ENCODE results near the gene GAR1. TPM values are rescaled to one million over a fixed set of nuclear protein-coding genes. Genes with fewer than 3 reads are reported as not detected.

GAR1 gene
- total and polyA plus RNA-seq, 5 donors from 2014 or later, result 9.8 to 17.4 (median 15.4) TPM

DNA sequence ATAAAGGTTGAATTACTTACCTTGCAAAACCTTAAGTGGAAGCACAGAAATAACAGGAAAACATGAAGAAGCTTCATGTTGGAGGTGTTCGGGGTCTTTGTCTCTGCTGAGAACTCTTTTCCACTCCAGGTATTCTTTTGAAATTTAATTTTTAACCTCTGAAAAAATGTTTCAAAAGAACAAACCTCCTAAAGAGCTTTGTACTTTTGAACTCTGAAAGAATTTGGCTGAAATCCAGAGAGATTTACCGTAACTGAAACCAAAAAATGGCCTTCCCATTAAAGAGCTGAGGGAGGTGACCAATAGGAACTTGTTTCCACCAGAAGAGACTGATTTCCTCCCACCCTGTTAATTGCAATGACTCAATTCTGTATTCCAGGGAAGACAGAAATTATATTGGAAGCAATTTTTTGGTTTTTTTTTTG, 13.7 kb upstream of the GAR1 start, which contains the start of gene CFI:
Gene CFI (minus strand): TSS at position 105 of the 425 bp plus-strand sequence. CDS start 28 bp downstream, at position 77.
- Mint-ChIP-seq H3K27ac (peak within 1 kb of the TSS in 1 of 3 donors; percentile 15), H3K4me3 (no peak within 1 kb of the TSS), H3K9me3 (peaks cover 0 to 6% (median 3%) of the 10 kb centered on the region in 7 donors), H3K4me1 (no peaks in the 10 kb centered on the region), H3K27me3 (peaks cover 28% of the 10 kb centered on the region), H3K36me3 (no peaks in the 10 kb centered on the region)
- H3K27ac ChIP-seq (ENCODE audit: insufficient read depth, low read length, poor library complexity, severe bottlenecking), result no peak within 1 kb of the TSS
- H3K36me3 ChIP-seq (ENCODE audit: control insufficient read depth, insufficient read depth, low read length), result no peaks in the 10 kb centered on the region
- no peak within 1 kb of the TSS for H3K4me3 ChIP-seq (ENCODE audit: low read depth, low read length)
- no peaks in the 10 kb centered on the region for H3K4me1 ChIP-seq (ENCODE audit: control insufficient read depth, insufficient read depth, low read length, poor library complexity, severe bottlenecking)
- DNase-seq (no peak), ATAC-seq (ENCODE audit: low read depth in 2 of 2) (no peak)
- no peaks in the 10 kb centered on the region for H3K9me3 ChIP-seq (ENCODE audit: control insufficient read depth in 2 of 2, low read length in 2 of 2)
- peaks cover 3% of the 10 kb centered on the region for H3K27me3 ChIP-seq (ENCODE audit: control insufficient read depth, insufficient read depth, low read length)

DNA sequence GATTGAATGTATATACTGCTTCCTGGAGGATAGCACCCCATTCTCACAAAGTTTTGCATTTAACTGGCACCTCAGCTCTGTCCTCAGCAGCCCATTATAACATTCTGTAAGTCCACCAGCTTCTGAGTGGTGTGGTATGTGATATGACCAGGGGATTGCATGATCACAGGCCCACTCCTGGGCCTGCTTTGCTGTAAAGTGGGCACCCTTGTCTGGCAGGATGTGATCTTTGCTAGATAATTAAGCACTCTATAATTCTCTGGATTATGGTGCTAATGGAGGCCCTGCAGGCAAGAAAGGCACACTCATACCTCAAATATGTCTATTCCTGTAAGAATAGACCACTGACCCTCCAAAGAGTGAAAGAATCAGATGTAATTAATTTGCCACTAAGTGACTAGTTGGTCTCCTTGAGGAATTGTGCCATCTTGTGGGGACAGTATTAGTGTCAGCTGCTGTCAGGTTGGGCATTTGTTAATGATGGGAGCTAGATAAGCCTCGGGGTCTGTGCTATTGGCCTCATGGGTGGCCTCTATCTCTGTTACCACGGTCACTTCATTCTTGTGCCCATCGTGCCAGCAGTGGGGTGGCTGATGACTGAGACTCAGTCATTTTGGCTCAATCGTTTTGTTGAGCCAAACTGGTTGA, 11.5 kb upstream of the GAR1 start:
- H3K36me3 Mint-ChIP-seq, result no peaks in the 10 kb centered on the region
- no peaks in the 10 kb centered on the region for H3K4me1 Mint-ChIP-seq
- H3K27me3 Mint-ChIP-seq, result peaks cover 25% of the 10 kb centered on the region
- Histone ChIP-seq H3K36me3 (ENCODE audit: control insufficient read depth, insufficient read depth, low read length) (no peaks in the 10 kb centered on the region), H3K4me1 (ENCODE audit: control insufficient read depth, insufficient read depth, low read length, poor library complexity, severe bottlenecking) (no peaks in the 10 kb centered on the region), H3K4me3 (ENCODE audit: low read depth, low read length) (no peak overlapping the region), H3K27me3 (ENCODE audit: control insufficient read depth, insufficient read depth, low read length) (no peaks in the 10 kb centered on the region), H3K9me3 (ENCODE audit: control insufficient read depth in 2 of 2, low read length in 2 of 2) (no peaks in the 10 kb centered on the region), H3K27ac (ENCODE audit: insufficient read depth, low read length, poor library complexity, severe bottlenecking) (no peak overlapping the region)
- ATAC-seq (ENCODE audit: low read depth in 2 of 2), result no peak
- peaks cover 0 to 1% (median 0%) of the 10 kb centered on the region in 7 donors for H3K9me3 Mint-ChIP-seq
- DNase-seq, result peak in 2 of 3 donors; percentile 29 to 59
- H3K4me3 Mint-ChIP-seq, result no peak overlapping the region
- H3K27ac Mint-ChIP-seq, result no peak overlapping the region

DNA sequence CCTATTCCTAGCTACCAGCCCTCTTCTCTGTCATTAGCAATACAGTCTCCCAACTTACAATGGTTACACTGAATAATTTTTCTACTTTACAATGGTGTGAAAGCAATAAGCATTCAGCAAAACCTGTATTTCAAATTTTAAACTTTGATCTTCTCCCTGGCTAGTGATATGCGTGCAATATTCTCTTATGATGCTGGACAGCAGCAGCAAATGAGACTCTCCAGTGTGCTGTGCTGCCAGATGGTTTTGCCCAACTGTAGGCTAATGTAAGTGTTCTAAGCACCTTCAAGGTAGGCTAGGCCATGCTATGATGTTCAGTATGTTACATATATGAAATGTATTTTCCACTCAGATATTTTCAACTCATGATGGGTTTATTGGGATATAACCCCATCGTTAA, 5.9 kb upstream of the GAR1 start:
- H3K9me3 Mint-ChIP-seq, result no peaks in the 10 kb centered on the region
- H3K4me1 ChIP-seq (ENCODE audit: control insufficient read depth, insufficient read depth, low read length, poor library complexity, severe bottlenecking), result peaks cover under 1% of the 10 kb centered on the region
- no peaks in the 10 kb centered on the region for H3K36me3 ChIP-seq (ENCODE audit: control insufficient read depth, insufficient read depth, low read length)
- H3K27ac Mint-ChIP-seq, result no peak overlapping the region
- no peaks in the 10 kb centered on the region for H3K9me3 ChIP-seq (ENCODE audit: control insufficient read depth in 2 of 2, low read length in 2 of 2)
- H3K27me3 Mint-ChIP-seq, result peaks cover 16% of the 10 kb centered on the region
- no peak overlapping the region for H3K27ac ChIP-seq (ENCODE audit: insufficient read depth, low read length, poor library complexity, severe bottlenecking)
- no peak overlapping the region for H3K4me3 Mint-ChIP-seq
- no peaks in the 10 kb centered on the region for H3K27me3 ChIP-seq (ENCODE audit: control insufficient read depth, insufficient read depth, low read length)
- no peak overlapping the region for H3K4me3 ChIP-seq (ENCODE audit: low read depth, low read length)
- H3K36me3 Mint-ChIP-seq, result no peaks in the 10 kb centered on the region
- no peak for ATAC-seq (ENCODE audit: low read depth in 2 of 2)
- no peak for DNase-seq
- peaks cover under 1 to 7% (median 2%) of the 10 kb centered on the region in 4 donors for H3K4me1 Mint-ChIP-seq

DNA sequence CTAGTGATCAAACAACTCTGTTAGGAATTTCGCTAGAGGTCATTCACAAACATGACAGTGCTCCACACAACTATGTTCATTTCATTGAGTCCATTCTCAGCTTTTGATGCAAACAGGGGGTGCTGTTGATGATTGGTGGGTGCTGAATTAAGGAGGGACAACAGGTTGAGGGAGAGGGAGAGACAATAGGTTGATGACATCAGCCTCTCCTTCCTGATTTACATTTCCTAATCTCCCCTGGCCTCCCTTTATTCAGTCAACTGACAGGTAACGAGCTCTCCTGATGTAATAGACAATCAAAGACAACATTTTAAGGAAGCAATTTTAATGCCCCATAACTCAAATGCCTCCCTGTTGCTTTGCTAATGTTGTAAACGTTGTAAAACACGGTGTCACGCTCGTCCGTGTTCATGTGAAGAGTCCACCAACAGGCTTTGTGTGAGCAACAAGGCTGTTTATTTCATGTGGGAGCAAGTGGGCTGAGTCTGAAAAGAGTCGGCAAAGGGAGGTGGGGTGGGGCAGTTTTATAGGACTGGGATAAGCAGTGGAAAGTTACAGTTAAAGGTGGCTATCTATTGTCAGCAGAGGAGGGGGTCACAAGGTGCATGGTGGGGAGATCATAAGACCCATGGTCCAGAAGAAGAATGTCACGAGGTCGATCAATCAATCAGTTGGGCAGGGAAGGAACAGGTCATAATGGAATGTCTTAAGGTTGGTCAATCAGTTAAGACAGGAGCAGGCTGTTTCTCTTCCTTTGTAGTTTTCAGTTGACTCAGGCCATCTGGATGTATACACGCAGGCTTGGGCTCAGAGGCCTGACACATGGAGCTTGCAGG, 4.8 kb upstream of the GAR1 start:
- peaks cover 6% of the 10 kb centered on the region for H3K4me1 ChIP-seq (ENCODE audit: control insufficient read depth, insufficient read depth, low read length, poor library complexity, severe bottlenecking)
- H3K36me3 ChIP-seq (ENCODE audit: control insufficient read depth, insufficient read depth, low read length), result no peaks in the 10 kb centered on the region
- ATAC-seq (ENCODE audit: low read depth in 2 of 2) (no peak), DNase-seq (no peak)
- Mint-ChIP-seq H3K27me3 (peaks cover 16% of the 10 kb centered on the region), H3K4me3 (peak overlapping the region in 1 of 4 donors; percentile 43), H3K4me1 (peaks cover 4 to 18% (median 13%) of the 10 kb centered on the region in 4 donors), H3K9me3 (no peaks in the 10 kb centered on the region), H3K36me3 (no peaks in the 10 kb centered on the region), H3K27ac (peak overlapping the region in 1 of 3 donors; percentile 56)
- H3K9me3 ChIP-seq (ENCODE audit: control insufficient read depth in 2 of 2, low read length in 2 of 2), result no peaks in the 10 kb centered on the region
- H3K4me3 ChIP-seq (ENCODE audit: low read depth, low read length), result no peak overlapping the region
- no peaks in the 10 kb centered on the region for H3K27me3 ChIP-seq (ENCODE audit: control insufficient read depth, insufficient read depth, low read length)
- no peak overlapping the region for H3K27ac ChIP-seq (ENCODE audit: insufficient read depth, low read length, poor library complexity, severe bottlenecking)

DNA sequence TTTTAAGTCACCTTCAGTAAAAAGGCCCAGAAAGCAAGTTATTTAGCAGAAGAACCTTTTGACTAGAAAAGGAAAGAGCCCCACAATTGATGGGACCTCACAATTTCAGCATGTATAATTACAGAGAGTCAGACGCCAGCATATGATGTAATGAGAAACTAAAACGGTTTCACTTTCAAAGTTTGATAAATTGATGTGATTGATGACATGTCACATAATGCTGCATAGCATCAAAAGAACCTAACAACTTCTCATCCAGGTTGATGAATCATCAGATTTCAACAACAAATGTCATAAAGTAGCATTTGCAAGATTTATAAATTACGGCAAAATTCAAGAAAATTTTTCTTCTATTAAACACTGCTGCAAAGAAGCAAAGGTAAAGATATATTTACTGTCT, 3.9 kb upstream of the GAR1 start:
- peaks cover 13% of the 10 kb centered on the region for H3K4me1 ChIP-seq (ENCODE audit: control insufficient read depth, insufficient read depth, low read length, poor library complexity, severe bottlenecking)
- H3K4me3 Mint-ChIP-seq, result peak overlapping the region in 1 of 4 donors; percentile 7

DNA sequence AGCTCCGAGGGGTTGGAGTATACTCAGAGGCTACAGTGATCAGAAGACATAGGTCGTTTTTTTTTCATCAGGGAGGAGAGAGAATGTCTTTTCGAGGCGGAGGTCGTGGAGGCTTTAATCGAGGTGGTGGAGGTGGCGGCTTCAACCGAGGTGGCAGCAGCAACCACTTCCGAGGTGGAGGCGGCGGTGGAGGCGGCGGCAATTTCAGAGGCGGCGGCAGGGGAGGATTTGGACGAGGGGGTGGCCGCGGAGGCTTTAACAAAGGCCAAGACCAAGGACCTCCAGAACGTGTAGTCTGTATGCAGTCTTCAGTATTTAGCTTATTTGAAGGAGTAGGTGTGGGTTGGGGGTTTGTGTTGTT, 500 bp downstream of the GAR1 start:
- Histone ChIP-seq H3K36me3 (ENCODE audit: control insufficient read depth, insufficient read depth, low read length) (peaks cover 29% of the 10 kb centered on the region), H3K27ac (ENCODE audit: insufficient read depth, low read length, poor library complexity, severe bottlenecking) (peak overlapping the region; percentile 95), H3K9me3 (ENCODE audit: control insufficient read depth in 2 of 2, low read length in 2 of 2) (no peaks in the 10 kb centered on the region), H3K4me1 (ENCODE audit: control insufficient read depth, insufficient read depth, low read length, poor library complexity, severe bottlenecking) (peaks cover 15% of the 10 kb centered on the region), H3K27me3 (ENCODE audit: control insufficient read depth, insufficient read depth, low read length) (no peaks in the 10 kb centered on the region), H3K4me3 (ENCODE audit: low read depth, low read length) (peak overlapping the region; percentile 98)
- DNase-seq (peak; percentile 33 to 70 (median 50)), ATAC-seq (ENCODE audit: low read depth in 2 of 2) (no peak)
- Mint-ChIP-seq H3K36me3 (peaks cover 17% of the 10 kb centered on the region), H3K4me3 (peak overlapping the region; percentile 97 to 100 (median 100)), H3K27ac (peak overlapping the region; percentile 96 to 99 (median 99)), H3K4me1 (peaks cover 33 to 56% (median 49%) of the 10 kb centered on the region in 4 donors), H3K27me3 (no peaks in the 10 kb centered on the region), H3K9me3 (no peaks in the 10 kb centered on the region)

More for the DNA sequence above, 3.9 kb upstream of the GAR1 start:
- H3K27me3 ChIP-seq (ENCODE audit: control insufficient read depth, insufficient read depth, low read length), result no peaks in the 10 kb centered on the region
- Mint-ChIP-seq H3K27ac (no peak overlapping the region), H3K27me3 (peaks cover 10% of the 10 kb centered on the region), H3K4me1 (peaks cover 11 to 28% (median 22%) of the 10 kb centered on the region in 4 donors), H3K9me3 (no peaks in the 10 kb centered on the region), H3K36me3 (no peaks in the 10 kb centered on the region)
- no peaks in the 10 kb centered on the region for H3K36me3 ChIP-seq (ENCODE audit: control insufficient read depth, insufficient read depth, low read length)
- H3K9me3 ChIP-seq (ENCODE audit: control insufficient read depth in 2 of 2, low read length in 2 of 2), result no peaks in the 10 kb centered on the region
- DNase-seq (peak in 1 of 3 donors; percentile 49), ATAC-seq (ENCODE audit: low read depth in 2 of 2) (no peak)
- H3K4me3 ChIP-seq (ENCODE audit: low read depth, low read length), result no peak overlapping the region
- H3K27ac ChIP-seq (ENCODE audit: insufficient read depth, low read length, poor library complexity, severe bottlenecking), result no peak overlapping the region

DNA sequence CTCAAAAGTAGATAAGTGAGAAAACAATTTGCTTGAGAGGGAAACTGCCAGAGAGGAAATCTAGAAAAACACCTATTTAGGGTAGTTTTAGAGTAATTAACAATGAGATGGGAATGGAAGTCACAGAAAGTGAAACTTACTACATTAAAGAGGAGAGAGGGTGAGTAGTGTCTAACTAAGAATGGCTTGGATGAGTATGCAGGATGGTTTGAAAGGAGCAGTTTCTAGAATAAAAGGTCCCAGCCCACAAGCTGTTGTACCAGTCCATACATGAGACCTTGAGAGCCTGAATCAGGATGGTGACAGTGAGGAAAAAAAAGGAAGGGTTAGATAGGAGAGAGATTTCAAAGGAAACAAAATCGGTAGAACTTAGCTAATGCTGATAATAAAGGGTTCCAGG, 1.3 kb downstream of the GAR1 start:
- DNase-seq, result peak in 1 of 3 donors; percentile 25
- H3K27me3 Mint-ChIP-seq, result no peaks in the 10 kb centered on the region
- H3K4me1 Mint-ChIP-seq, result peaks cover 37 to 57% (median 50%) of the 10 kb centered on the region in 4 donors
- Histone ChIP-seq H3K4me1 (ENCODE audit: control insufficient read depth, insufficient read depth, low read length, poor library complexity, severe bottlenecking) (peaks cover 15% of the 10 kb centered on the region), H3K9me3 (ENCODE audit: control insufficient read depth in 2 of 2, low read length in 2 of 2) (no peaks in the 10 kb centered on the region), H3K27me3 (ENCODE audit: control insufficient read depth, insufficient read depth, low read length) (no peaks in the 10 kb centered on the region), H3K4me3 (ENCODE audit: low read depth, low read length) (peak overlapping the region; percentile 98), H3K27ac (ENCODE audit: insufficient read depth, low read length, poor library complexity, severe bottlenecking) (peak overlapping the region; percentile 95), H3K36me3 (ENCODE audit: control insufficient read depth, insufficient read depth, low read length) (peaks cover 35% of the 10 kb centered on the region)
- H3K9me3 Mint-ChIP-seq, result no peaks in the 10 kb centered on the region
- peak overlapping the region; percentile 27 to 99 (median 99) for H3K27ac Mint-ChIP-seq
- peak overlapping the region; percentile 97 to 100 (median 100) for H3K4me3 Mint-ChIP-seq
- no peak for ATAC-seq (ENCODE audit: low read depth in 2 of 2)
- H3K36me3 Mint-ChIP-seq, result peaks cover 24% of the 10 kb centered on the region
